HG02798 (cell line): ENCODE data around the gene ADAMTS4.
A peak's percentile ranks its signal among the peaks of the same experiment; 100 is the strongest.

Source experiments
- ATAC-seq: cut with Tn5 transposase; IDR thresholded peaks from one replicate; pipeline ENCODE4 v1.9.1; 2021; ENCODE audit warnings: mild to moderate bottlenecking; ENCODE audit not compliant: unreplicated experiment, poor library complexity

The ADAMTS4 gene

DNA sequence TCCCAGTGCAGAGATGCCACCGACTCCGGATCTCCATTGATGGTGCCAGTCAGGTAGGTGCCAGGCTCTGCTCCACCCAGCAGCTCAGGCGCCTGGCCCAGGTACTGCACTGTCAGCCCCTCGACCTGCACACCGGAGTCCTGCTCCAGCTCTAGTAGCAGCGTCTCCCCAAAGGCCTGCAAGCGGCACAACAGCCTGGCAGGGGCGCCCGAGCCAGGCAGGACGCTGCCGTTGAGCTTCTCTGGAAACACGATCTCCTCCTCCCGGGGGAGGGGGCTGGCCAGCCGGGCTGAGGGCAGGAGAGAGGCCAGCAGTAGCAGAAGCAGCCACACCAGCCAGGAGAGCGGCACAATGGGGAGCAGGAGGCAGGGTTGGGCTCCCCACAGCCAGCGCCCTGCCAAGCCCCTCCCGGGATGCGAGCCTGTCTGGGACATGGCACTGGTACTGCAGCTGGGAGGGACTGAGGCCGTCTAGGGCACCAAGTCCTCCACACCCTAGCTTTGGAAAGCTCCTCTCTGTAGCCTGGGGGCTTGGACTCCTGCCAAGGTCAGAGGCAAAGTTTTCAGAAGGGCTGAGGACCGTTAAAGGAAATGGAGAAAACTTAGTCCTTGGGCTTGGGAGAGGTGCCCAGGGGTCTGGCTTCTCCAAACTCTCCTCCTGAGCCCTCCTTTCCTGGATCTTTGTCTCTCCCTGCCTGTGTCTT is 509 bp downstream of the ADAMTS4 start:
- ATAC-seq, result no peak

- no peak for ATAC-seq
Measured at GRCh38 chr1:161197560-161198193, 1.2 kb downstream of the ADAMTS4 start.

GRCh38 chr1:161196521-161197451 is 2.1 kb downstream of the ADAMTS4 start:
- ATAC-seq, result no peak

DNA sequence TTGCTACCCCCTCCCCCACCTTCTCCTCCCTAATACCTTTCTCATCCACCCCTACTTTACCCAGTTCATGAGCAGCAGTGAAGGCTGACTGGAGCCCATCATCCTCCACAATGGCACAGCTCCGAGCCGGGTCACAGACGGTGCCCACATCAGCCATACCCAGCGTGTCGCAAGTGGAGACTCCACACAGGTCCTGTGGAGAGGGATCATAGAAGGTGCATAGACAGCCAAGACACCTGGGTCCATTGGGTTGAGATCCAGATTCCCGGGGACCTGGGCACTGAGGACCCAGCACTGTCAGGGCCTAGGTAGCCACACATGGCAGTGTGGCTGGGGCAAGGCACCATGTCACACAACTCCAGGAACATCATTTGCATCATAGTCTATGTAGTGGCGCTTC is 2.7 kb downstream of the ADAMTS4 start:
- ATAC-seq, result no peak

GRCh38 chr1:161195171-161195570 is 3.7 kb downstream of the ADAMTS4 start:
- peak; percentile 46 for ATAC-seq

DNA sequence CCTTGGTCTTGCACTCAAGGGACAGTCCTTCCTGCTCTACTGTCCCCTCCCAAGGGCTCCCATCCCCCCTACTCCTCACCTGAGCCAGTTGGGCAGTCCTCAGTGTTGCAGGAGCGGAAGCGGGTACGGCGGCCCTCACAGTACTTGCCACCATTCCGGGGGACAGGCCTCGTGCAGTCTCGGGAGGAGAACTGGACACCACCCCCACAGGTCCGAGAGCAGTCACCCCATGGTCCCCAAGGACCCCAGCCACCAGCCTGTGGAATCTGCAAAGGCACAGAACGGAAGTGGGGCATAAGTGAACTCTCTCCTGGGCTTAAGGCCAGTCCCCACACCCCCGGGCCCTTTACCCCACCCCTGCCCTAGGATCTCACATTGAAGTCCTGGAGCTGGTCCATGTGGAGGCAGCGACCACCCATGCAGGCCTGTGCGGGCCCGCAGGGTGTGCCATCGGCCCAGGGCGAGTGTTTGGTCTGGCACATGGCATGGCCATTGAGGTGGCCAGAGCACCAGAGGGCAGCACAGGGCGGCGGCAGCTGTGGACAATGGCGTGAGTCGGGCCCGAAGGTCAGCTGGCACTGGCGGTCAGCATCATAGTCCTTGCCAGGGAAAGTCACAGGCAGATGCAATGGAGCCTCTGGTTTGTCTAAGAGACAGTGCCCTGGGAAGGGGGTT is 5.2 kb downstream of the ADAMTS4 start:
- no peak for ATAC-seq

- ATAC-seq, result peak; percentile 60
Measured at GRCh38 chr1:161192476-161193465, 6.1 kb downstream of the ADAMTS4 start.

DNA sequence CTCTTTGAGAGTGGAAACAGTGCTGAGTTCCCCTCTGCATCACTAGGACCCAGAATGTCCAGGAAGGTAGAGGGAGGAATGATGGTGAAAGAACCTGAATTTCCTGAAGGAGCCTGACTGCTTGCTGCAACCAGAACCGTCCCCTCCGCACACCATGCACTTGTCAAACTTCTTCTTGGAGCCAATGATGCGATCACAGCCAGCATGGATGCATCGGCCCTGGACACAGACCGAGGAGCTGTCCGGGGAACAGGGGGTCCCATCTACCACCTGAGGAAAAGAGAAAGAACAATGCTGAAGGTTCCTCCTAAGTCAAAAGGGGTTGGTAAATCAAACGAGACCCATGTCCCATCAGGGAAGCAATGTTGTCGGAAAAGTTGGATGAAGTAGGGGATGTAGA is 6.9 kb downstream of the ADAMTS4 start:
- no peak for ATAC-seq

DNA sequence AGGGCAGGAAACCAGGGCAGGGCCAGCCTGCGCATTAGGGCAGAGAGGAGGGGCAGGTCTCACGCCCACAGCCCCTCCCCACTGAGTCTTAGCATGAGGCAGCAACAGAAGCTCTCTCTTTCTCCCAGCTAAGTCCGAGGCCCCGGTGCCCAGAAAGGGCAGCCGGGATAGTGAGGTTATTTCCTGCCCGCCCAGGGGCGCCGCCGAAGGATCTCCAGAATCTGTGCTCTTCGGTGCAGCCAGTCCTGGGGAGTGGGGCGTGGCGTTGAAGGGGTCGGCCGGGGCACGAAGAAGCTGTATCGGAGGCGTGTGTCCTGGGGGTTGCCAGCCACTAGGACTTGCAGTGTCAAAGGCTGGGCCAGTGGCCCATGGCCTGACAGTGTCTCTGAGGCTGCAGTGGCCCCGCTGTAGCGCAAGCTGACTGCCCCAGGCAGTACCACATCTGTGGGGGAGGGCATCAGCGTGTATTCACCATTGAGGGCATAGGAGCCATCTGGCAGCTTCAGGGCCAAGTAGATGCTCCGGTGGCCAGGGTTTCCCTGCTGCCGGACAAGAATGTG is 7.8 kb downstream of the ADAMTS4 start:
- ATAC-seq, result no peak

- no peak for ATAC-seq
Measured at GRCh38 chr1:161189036-161189435, 9.8 kb downstream of the ADAMTS4 start.

DNA sequence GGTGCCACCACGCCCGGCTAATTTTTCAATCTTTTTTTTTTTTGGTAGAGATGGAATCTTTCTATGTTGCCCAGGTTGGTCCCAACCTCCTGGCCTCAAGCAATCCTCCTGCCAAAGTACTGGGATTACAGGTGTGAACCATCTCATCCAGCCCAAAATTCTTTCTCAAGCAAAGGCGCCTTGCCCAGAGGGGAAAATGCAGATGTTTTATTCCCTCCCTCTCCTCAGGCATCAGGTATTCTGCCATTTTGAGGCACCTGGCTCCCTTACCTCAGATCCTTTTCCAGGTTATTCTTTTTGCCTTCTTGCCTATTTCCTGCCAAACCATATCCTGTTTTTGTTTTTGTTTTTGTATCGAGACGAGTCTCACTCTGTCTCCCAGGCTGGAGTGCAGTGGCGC is 10.5 kb downstream of the ADAMTS4 start:
- no peak for ATAC-seq

DNA sequence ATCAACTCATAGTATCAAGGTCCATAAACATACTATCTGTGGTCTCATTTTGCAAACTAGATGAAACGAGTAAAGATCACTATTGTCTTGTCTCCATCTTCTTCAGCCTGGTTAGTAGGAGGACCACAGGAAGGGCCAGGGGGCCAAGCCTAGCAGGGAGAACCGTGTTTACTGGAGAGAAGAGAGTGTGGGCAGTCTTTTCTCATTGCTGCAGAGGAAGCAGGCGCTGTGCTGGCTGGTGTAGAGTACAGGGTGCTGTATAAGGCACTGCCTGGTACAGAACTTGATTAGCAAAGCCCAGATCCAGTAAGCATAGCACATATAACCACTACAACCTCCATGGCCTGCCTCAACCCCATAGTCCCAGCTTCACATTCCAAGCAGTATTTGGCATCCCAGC is 11.5 kb downstream of the ADAMTS4 start:
- ATAC-seq, result no peak

GRCh38 chr1:161185732-161186311 is 13.0 kb downstream of the ADAMTS4 start:
- ATAC-seq, result peak; percentile 25

GRCh38 chr1:161185282-161185682 is 13.6 kb downstream of the ADAMTS4 start:
- ATAC-seq, result peak; percentile 81

DNA sequence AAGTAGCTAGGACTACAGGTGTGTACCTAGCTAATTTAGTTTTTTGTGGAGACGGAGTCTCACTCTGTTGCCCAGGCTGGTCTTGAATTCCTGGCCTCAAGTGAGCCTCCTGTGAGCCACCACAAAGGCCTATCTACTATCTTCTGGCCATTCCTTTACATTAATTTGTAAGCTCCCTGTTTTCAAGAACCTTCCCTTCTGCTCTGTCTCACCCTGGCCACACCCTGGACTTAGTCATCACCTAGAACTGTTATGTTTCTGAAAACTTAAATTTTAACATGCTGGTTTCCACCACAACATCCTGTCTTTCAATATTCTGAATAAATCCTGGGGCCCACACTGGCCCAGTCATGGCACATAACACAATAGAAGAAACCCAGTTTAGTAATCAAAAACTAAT is 16.6 kb downstream of the ADAMTS4 start:
- ATAC-seq, result peak; percentile 33

DNA sequence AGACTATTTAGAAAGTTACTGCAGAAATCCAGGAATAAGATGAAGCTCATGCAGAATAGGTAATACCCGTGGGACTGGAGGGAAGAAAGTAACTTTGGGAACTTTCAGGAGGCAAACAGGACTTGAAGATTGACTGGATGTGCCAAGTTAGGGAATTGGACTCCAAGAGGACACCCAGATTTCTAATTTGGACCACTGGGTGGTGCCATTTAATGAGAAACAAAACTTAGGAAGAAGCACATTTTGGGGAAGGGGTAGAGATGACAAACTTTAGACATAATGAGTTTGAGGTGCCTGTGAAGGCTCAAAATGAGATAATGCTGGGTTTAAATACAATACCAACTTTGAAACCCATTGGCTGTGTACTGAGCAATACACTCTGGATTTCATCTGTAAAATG is 18.2 kb downstream of the ADAMTS4 start:
- no peak for ATAC-seq

DNA sequence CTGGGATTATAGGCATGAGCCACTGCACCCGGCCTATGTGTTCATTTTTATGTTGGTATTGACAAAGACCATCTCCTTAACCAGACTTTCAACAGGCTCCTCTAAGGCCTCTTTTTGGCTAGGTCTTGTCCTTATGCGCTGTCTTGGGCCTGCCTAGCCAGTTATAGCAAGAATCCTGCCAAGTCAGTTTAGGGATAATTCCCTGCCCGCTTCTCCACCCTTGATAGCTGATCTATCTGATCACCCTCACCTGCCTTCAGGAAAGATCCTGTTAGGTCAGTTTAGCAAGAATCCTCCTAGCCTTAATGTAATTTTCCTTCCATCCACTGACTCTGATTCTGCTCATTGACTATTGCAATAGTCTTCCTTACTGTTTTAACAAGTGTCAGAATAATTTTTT is 19.2 kb downstream of the ADAMTS4 start:
- no peak for ATAC-seq

- ATAC-seq, result no peak
Measured at GRCh38 chr1:161177936-161178244, 21.0 kb downstream of the ADAMTS4 start.
